ENCODE measurements around the gene STX8.

Gene STX8

GRCh38 chr17:9209347-9209746 lies 366.3 kb downstream of the STX8 start:
- no peak for DNase-seq (ENCODE audit: low read depth in 3 of 3)

DNA sequence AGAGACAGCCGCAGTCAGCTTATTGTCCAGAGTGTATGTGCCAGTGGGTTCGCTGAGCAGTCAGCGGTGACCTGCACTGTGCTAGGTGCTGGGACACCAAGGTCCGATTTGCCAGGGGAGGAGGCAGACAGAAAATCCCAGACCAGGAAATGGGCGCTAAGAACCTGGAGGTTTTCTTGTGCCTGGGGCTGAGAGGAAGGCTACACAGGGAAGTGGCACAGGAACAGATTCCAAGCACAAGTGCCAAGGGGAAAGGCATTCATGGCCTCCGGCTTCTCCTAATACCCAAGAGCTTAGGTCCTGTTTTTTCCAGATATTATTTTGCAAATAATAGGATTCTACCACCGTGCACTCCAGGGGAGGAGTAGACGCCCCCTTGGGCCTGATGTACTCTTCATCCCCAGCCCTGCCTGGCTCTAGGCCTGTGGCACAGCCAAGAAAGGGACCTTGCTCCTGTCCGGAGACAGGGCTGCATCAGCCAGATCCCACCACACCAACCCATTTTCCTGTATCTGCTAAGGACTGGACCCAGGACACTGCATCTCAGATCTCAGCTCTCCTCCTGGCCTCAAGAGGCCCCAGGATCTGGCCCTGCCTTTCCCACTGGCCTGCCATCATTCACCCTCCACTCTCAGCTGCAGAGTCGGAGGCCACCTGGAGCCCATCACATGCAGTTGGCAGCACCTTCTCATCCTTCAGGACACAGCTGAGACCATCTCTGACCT lies 367.1 kb downstream of the STX8 start:
- no peak for DNase-seq (ENCODE audit: low read depth in 3 of 3)

DNA sequence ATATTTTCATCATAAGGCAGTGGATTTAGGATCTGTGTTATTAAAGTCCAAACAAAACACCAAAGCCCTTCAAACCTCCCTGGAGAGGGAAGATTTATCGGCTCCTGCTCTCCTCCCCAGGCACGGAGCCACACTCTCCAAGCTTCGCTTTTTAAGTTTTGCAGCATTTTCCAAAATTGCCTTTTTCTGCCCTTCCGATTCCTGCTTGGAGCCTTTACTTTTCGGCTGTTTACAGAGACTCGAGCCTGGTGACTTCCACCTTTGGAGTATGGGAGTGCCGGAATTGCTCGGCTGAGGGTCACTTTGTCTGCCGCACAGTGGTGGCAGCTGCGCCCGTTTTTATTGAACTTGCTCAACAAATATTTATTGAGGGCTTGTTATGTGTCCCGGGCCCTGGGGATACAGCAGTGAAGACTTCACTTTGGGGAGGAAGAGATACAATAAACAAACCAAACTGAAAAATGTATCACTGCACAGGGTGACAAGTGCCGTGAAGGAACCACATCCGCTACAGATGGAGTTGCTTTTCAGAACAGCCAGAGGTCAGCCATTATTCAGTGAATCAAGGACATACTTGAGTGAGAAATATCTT lies 368.8 kb downstream of the STX8 start:
- DNase-seq (ENCODE audit: low read depth in 3 of 3): no peak

GRCh38 chr17:9206410-9206703 lies 369.3 kb downstream of the STX8 start:
- DNase-seq (ENCODE audit: low read depth in 3 of 3): no peak

DNA sequence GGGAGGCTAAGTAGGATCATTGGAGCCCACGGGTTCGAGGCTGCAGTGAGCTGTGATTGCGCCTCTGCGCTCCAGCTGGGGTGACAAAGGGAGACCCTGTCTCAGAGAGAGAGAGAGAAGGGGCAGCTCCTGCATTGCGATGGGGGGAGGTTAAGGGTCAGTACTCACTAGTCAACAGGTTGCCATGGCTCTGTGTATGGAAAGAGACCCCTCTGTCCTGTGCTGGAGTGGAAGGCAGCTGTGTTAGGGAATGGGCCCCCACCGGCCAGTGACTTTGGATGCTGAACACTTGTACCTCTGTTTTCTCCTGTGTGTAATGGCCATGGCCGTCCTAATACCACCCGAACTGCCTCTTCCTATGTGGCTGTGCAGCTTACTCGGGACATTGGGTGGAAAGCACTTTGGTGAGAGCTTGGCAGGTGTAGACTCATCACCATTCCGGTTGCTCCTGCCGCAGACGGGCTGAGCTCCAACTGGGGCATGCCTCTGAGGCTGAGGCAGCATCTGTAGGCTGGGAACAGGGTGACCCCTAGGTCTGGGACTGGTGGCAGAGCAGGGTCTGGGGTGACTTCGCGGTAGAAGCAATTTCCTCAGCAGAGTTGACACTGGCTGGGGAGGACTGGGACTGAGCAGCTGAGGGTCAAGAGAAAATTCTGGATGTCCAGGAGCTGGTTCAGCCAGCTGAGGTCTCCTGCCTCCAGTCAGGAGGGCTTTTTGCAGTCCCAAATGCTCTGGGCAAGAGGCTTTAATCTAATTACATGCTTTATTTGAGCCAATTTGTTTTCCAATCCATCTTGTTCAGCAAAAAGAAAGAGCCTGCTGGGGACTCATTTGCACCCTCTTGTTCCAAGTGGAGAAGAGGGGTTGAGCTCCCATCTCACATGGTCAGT lies 369.9 kb downstream of the STX8 start:
- DNase-seq (ENCODE audit: low read depth in 3 of 3): no peak

DNA sequence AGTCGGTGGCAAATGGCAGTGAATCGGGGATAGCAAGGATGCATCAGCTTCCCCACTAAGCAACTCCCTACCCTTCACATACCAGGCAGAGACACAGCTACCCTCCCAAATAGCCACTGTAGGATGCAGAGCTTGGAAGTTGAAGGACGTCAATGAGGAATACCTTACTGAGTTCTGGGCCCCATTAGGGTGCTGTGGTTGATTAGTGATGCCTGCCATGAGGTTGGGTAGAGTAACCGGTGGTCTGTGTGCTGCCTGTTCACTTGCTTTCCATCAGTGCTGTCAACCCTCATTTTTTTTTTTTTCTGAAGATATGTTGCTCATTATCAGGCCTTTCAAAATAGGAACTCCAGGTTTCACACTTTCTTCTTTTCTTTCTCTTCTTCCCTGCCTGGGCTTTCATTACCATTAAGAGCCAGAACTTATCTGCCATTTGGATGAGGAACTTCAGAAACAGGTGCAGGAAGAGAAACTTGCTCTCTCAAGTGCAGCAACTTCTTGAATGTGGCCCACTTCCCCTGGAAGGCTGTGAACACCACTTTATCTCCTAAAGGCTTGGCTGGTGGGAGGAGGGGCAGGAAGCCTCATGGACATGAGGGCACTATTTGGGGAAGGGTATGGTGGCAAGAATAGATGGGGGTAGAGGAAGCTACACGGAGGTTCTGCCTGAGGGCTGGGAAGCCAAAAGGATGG lies 370.8 kb downstream of the STX8 start:
- DNase-seq (ENCODE audit: low read depth in 3 of 3): no peak

- no peak for DNase-seq (ENCODE audit: low read depth in 3 of 3)
These were observed 371.7 kb downstream of the STX8 start for GRCh38 chr17:9203771-9204425.

DNA sequence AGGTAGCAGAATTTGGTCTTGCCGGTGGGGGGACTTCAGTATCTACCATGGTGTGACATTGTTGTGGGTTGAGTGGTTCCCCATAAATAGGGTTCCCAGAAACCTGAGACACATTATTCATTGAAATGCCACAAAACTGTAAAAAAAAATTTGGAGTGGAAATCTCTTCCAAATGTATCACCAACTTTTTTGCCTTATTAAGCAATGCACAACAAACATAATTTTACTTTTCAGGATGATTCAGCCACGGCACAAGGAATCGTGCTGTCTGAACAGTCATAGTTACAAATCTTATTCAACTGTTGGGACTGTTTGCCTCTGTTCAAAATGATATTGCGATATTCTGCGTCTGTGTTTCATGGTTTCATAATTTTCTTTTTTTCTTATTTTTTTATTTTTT lies 373.1 kb downstream of the STX8 start:
- DNase-seq (ENCODE audit: low read depth in 3 of 3): no peak

GRCh38 chr17:9200699-9201359 lies 374.8 kb downstream of the STX8 start:
- DNase-seq (ENCODE audit: low read depth in 3 of 3): no peak

All from stimulated activated CD4-positive, alpha-beta T cell treated with anti-CD3 and anti-CD28 coated beads, TNF-alpha, amount 100 ng/mL, for 24 hours (primary cell).